ENCODE measurements around the gene TBC1D2B. TPM values are rescaled to one million over a fixed set of nuclear protein-coding genes. Genes with fewer than 3 reads are reported as not detected.

Gene TBC1D2B
- 23.6 TPM for polyA plus RNA-seq (2012; ENCODE audit: insufficient read length, low read depth)

- TF ChIP-seq SIN3A (IDR thresholded peaks at IDR 0.05; ENCODE audit: borderline replicate concordance, insufficient read depth, low read length) (no peak), TAF1 (IDR thresholded peaks at IDR 0.05; ENCODE audit: borderline replicate concordance, insufficient read depth, low read length) (0 out of 2 replicates have a peak, but pooled peaks have one; percentile 14), FOXP2 (optimal IDR thresholded peaks at IDR 0.05; ENCODE audit: borderline replicate concordance, extremely low read depth, extremely low read length, insufficient read depth) (peak; percentile 46)
- TF ChIP-seq, protein P1, sequence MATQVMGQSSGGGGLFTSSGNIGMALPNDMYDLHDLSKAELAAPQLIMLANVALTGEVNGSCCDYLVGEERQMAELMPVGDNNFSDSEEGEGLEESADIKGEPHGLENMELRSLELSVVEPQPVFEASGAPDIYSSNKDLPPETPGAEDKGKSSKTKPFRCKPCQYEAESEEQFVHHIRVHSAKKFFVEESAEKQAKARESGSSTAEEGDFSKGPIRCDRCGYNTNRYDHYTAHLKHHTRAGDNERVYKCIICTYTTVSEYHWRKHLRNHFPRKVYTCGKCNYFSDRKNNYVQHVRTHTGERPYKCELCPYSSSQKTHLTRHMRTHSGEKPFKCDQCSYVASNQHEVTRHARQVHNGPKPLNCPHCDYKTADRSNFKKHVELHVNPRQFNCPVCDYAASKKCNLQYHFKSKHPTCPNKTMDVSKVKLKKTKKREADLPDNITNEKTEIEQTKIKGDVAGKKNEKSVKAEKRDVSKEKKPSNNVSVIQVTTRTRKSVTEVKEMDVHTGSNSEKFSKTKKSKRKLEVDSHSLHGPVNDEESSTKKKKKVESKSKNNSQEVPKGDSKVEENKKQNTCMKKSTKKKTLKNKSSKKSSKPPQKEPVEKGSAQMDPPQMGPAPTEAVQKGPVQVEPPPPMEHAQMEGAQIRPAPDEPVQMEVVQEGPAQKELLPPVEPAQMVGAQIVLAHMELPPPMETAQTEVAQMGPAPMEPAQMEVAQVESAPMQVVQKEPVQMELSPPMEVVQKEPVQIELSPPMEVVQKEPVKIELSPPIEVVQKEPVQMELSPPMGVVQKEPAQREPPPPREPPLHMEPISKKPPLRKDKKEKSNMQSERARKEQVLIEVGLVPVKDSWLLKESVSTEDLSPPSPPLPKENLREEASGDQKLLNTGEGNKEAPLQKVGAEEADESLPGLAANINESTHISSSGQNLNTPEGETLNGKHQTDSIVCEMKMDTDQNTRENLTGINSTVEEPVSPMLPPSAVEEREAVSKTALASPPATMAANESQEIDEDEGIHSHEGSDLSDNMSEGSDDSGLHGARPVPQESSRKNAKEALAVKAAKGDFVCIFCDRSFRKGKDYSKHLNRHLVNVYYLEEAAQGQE (IDR thresholded peaks at IDR 0.05; ENCODE audit: insufficient read depth in 1 of 2, low read depth in 2 of 2, low read length in 2 of 2) = no peak
Observed at GRCh38 chr15:78077053-78077870, at the start of gene TBC1D2B. TSS of gene TBC1D2B (minus strand) at chr15:78077711. CDS start at chr15:78077652, 59 bp downstream.

DNA sequence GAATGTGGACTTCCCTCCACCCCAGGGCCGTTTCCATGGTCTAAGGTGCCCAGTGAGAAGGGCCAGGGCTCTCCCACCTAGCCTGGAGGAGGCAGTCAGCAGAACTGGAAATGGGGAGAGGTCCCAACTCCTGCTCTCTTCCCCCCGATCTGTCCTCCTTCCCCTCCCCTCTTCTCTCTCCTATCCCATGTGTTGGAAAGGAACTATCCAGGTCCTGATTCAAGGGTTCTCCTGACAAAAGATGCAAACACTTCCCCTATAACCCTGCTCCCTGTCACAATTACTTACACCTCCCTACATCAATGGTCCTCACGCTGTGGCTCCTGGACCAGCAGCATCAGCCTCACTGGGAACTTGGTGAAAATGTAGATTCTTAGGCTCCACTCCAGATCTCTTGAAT lies 47.8 kb upstream of the TBC1D2B start:
- no peak for TF ChIP-seq FOXP2 (optimal IDR thresholded peaks at IDR 0.05; ENCODE audit: borderline replicate concordance, extremely low read depth, extremely low read length, insufficient read depth)
- TF ChIP-seq, protein P1 (IDR thresholded peaks at IDR 0.05; ENCODE audit: insufficient read depth in 1 of 2, low read depth in 2 of 2, low read length in 2 of 2) = peak; percentile 14 to 75; a peak in 1 of 4 replicates
- TF ChIP-seq TAF1 (IDR thresholded peaks at IDR 0.05; ENCODE audit: borderline replicate concordance, insufficient read depth, low read length) = no peak

- TF ChIP-seq SIN3A (IDR thresholded peaks at IDR 0.05; ENCODE audit: borderline replicate concordance, insufficient read depth, low read length) (no peak), TAF1 (IDR thresholded peaks at IDR 0.05; ENCODE audit: borderline replicate concordance, insufficient read depth, low read length) (no peak), POLR2AphosphoS5 (IDR thresholded peaks at IDR 0.05; ENCODE audit: low read depth, low read length) (no peak), FOXP2 (optimal IDR thresholded peaks at IDR 0.05; ENCODE audit: borderline replicate concordance, extremely low read depth, extremely low read length, insufficient read depth) (no peak)
- TF ChIP-seq, protein P1 (IDR thresholded peaks at IDR 0.05; ENCODE audit: insufficient read depth in 1 of 2, low read depth in 2 of 2, low read length in 2 of 2) = no peak
Observed at GRCh38 chr15:78120523-78120922, 43.0 kb upstream of the TBC1D2B start.

- TF ChIP-seq POLR2AphosphoS5 (IDR thresholded peaks at IDR 0.05; ENCODE audit: low read depth, low read length) (no peak), TAF1 (IDR thresholded peaks at IDR 0.05; ENCODE audit: borderline replicate concordance, insufficient read depth, low read length) (no peak), SIN3A (IDR thresholded peaks at IDR 0.05; ENCODE audit: borderline replicate concordance, insufficient read depth, low read length) (no peak), FOXP2 (optimal IDR thresholded peaks at IDR 0.05; ENCODE audit: borderline replicate concordance, extremely low read depth, extremely low read length, insufficient read depth) (no peak)
- TF ChIP-seq, protein P1 (IDR thresholded peaks at IDR 0.05; ENCODE audit: insufficient read depth in 1 of 2, low read depth in 2 of 2, low read length in 2 of 2) = no peak
Observed at GRCh38 chr15:78112551-78112950, 35.0 kb upstream of the TBC1D2B start.
